ENCODE results near the gene MATCAP1.

Gene MATCAP1

GRCh38 chr16:67170949-67171649, 12.7 kb downstream of the MATCAP1 start:
- no peak for DNase-seq (ENCODE audit: extremely low read depth, insufficient read length)
- TF ChIP-seq CTCF (IDR thresholded peaks at IDR 0.05; ENCODE audit: insufficient read depth, low read length, poor library complexity, severe bottlenecking), result no peak
- Histone ChIP-seq H3K36me3 (ENCODE audit: control insufficient read depth, insufficient read depth, low read length) (no peaks in the 10 kb centered on the region), H3K27me3 (replicated peaks; ENCODE audit: control insufficient read depth, insufficient read depth, low read length) (no peaks in the 10 kb centered on the region; the same call in 1 of the 2 replicates), H3K4me3 (replicated peaks; ENCODE audit: low read depth, low read length) (peak overlapping the region; percentile 61)

GRCh38 chr16:67170168-67170948, 13.4 kb downstream of the MATCAP1 start, which contains the start of gene NOL3:
NOL3 (plus strand) TSS chr16:67170538.
- no peaks in the 10 kb centered on the region for H3K36me3 ChIP-seq (ENCODE audit: control insufficient read depth, insufficient read depth, low read length)
- no peaks in the 10 kb centered on the region; the same call in 1 of the 2 replicates for H3K27me3 ChIP-seq (replicated peaks; ENCODE audit: control insufficient read depth, insufficient read depth, low read length)
- TF ChIP-seq CTCF (IDR thresholded peaks at IDR 0.05; ENCODE audit: insufficient read depth, low read length, poor library complexity, severe bottlenecking), result no peak
- DNase-seq (ENCODE audit: extremely low read depth, insufficient read length), result peak; percentile 73
- H3K4me3 ChIP-seq (replicated peaks; ENCODE audit: low read depth, low read length), result peak within 1 kb of the TSS; percentile 61

GRCh38 chr16:67169642-67170167, 14.1 kb downstream of the MATCAP1 start:
- Histone ChIP-seq H3K4me3 (replicated peaks; ENCODE audit: low read depth, low read length) (peak overlapping the region; percentile 61), H3K27me3 (replicated peaks; ENCODE audit: control insufficient read depth, insufficient read depth, low read length) (no peaks in the 10 kb centered on the region; the same call in 1 of the 2 replicates), H3K36me3 (ENCODE audit: control insufficient read depth, insufficient read depth, low read length) (no peaks in the 10 kb centered on the region)
- TF ChIP-seq CTCF (IDR thresholded peaks at IDR 0.05; ENCODE audit: insufficient read depth, low read length, poor library complexity, severe bottlenecking), result peak; percentile 77
- DNase-seq (ENCODE audit: extremely low read depth, insufficient read length), result no peak

GRCh38 chr16:67169011-67169451, 14.7 kb downstream of the MATCAP1 start:
- no peak overlapping the region for H3K4me3 ChIP-seq (replicated peaks; ENCODE audit: low read depth, low read length)

GRCh38 chr16:67167588-67167987, 16.2 kb downstream of the MATCAP1 start:
- no peaks in the 10 kb centered on the region; the same call in 1 of the 2 replicates for H3K27me3 ChIP-seq (replicated peaks; ENCODE audit: control insufficient read depth, insufficient read depth, low read length)
- TF ChIP-seq CTCF (IDR thresholded peaks at IDR 0.05; ENCODE audit: insufficient read depth, low read length, poor library complexity, severe bottlenecking), result no peak
- H3K36me3 ChIP-seq (ENCODE audit: control insufficient read depth, insufficient read depth, low read length), result no peaks in the 10 kb centered on the region; the same call in 1 of the 2 replicates
- H3K4me3 ChIP-seq (replicated peaks; ENCODE audit: low read depth, low read length), result no peak overlapping the region
- no peak for DNase-seq (ENCODE audit: extremely low read depth, insufficient read length)

More at GRCh38 chr16:67169011-67169451, 14.7 kb downstream of the MATCAP1 start:
- Histone ChIP-seq H3K36me3 (ENCODE audit: control insufficient read depth, insufficient read depth, low read length) (no peaks in the 10 kb centered on the region), H3K27me3 (replicated peaks; ENCODE audit: control insufficient read depth, insufficient read depth, low read length) (no peaks in the 10 kb centered on the region; the same call in 1 of the 2 replicates)
- DNase-seq (ENCODE audit: extremely low read depth, insufficient read length), result no peak
- TF ChIP-seq CTCF (IDR thresholded peaks at IDR 0.05; ENCODE audit: insufficient read depth, low read length, poor library complexity, severe bottlenecking), result no peak

Data from GM06990 (cell line).